ENCODE measurements around the gene SMIM13.
A peak's percentile ranks its signal among the peaks of the same experiment; 100 is the strongest.

The SMIM13 gene

DNA sequence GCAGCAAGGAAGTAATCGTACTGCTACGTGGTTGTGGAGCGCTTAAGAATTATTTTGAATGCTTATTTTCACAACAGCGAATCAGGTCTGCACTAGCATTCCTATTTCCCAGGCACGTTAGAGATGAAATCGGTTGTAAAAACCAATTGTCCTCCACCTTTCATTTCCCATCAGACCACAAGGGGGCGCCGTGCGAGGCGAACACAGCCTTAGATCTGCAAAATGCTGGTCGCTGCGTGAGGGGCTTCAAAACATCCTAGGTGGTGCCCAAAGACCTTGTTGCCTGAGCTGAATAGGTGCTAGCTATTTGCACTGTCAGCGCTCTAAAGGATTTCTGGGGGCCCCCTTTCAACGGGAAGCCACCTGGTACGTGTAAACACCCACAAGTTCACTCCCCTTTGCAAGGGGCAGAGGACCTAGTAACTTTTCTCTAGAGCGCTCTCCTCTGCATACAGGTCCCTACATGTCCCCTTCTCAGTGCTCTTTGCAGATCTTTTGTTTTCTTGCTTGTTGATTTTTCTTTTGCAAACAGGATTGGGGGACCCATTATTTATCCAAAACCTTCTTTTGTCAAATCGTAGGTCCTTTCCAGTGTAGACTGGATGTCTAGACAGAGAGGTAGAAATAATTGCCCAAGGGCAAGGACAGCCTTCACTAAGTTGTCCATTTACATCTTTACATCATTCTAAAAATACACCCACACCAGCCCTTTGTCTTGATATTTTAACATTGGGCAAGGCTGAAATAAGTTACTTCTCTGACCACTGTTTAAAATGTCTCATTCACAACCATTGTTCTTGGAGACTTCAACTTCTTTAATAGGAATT lies 79.1 kb downstream of the SMIM13 start:
- peak; percentile 41 for DNase-seq
- in situ Hi-C loops (cut with HindIII; ENCODE audit: low pct_ligation_motif_present, low pct_unique_long_range_greater_than_20kb, low sequenced_read_pairs): no loop called here

DNA sequence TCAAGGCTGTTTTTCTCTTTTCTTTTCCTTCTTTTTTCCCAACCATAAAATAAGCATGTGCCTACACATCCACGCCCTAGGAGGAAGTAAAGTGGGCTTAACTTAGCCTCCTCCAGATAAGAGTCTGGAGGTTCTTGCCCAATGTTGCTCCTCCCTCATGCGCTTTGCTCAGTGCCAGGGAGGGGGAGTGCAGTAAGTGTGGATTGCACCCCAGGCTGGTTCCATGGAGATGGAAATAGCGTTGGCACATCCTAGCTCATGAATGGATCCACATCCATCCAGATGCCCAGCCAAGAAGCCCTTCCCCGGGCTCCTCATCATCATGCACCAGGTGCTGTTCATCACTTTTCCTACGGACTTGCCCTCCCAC lies 80.6 kb downstream of the SMIM13 start:
- no peak for DNase-seq
- in situ Hi-C loops (cut with HindIII; ENCODE audit: low pct_ligation_motif_present, low pct_unique_long_range_greater_than_20kb, low sequenced_read_pairs): no loop called here

DNA sequence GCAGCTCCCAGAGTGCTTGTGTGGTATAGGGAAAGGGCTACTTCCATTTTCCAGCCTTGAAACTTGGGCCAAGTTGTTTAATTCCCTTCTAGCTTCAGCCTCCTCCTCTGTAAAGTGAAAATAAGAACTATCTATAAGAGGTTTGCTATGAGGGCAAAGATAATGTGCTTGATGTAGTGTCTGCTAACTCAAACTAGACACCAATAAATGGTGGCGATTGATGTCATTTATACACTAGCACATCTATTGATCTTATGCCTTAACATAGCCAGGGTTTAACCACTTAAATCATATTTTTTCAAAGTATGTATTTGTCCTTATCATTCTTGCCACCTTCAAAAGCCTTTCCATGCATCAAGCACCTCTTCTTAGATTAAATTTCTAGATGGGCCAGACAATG lies 83.6 kb downstream of the SMIM13 start:
- DNase-seq: no peak
- in situ Hi-C loops (cut with HindIII; ENCODE audit: low pct_ligation_motif_present, low pct_unique_long_range_greater_than_20kb, low sequenced_read_pairs): no loop called here

DNA sequence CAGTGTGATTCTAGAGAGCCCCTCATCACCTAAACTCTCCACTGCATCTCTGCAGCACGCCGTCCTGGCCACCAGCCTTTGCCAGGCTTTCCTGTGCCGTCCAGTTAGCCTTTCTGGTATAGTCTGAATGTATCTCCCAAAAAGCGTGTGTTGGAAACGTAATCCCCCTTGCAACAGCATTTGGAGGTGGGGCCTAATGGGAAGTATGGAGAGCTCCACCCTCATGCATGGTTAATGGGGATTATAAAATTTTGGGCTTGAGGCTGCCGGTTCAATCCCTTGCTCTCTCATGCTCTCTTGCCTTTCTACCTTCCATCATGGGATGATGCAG lies 85.4 kb downstream of the SMIM13 start:
- in situ Hi-C loops (cut with HindIII; ENCODE audit: low pct_ligation_motif_present, low pct_unique_long_range_greater_than_20kb, low sequenced_read_pairs): no loop called here
- DNase-seq: no peak

DNA sequence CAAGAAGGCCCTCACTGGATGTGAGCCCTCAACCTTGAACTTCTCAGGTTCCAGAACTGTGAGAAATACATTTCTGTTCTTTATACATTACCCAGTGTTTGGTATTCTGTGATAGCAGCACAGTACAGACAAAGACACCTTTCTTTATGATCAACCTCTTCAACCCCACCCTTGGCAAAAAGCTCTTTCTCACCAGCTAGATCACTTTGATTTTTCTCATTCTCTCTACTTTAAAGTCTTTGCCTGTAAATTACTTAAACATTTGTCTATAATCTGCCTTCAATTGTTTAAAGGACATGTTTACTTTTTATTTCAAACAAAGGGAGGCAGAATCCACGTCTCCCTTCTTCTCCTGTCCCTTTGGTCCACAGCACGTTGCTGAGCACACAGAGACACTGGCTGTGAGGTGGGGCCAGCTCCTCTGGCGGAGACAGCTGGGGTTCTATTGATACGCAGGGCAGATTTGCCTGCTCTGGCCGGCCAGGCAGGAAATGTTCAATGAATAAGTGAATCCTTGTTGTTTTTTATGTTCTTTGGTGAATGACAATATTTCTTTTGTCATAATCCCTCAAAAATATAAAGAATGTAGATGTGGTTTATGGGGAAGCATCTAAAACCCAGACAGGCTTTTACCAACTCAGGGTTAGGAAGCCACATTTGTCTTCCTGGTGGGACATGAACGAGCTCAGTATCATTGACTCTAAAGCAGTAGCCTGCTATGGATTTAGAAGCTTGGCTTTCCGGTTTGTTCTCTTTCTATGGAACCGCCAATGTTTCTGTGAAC lies 86.0 kb downstream of the SMIM13 start:
- no peak for DNase-seq
- in situ Hi-C loops (cut with HindIII; ENCODE audit: low pct_ligation_motif_present, low pct_unique_long_range_greater_than_20kb, low sequenced_read_pairs): no loop called here

DNA sequence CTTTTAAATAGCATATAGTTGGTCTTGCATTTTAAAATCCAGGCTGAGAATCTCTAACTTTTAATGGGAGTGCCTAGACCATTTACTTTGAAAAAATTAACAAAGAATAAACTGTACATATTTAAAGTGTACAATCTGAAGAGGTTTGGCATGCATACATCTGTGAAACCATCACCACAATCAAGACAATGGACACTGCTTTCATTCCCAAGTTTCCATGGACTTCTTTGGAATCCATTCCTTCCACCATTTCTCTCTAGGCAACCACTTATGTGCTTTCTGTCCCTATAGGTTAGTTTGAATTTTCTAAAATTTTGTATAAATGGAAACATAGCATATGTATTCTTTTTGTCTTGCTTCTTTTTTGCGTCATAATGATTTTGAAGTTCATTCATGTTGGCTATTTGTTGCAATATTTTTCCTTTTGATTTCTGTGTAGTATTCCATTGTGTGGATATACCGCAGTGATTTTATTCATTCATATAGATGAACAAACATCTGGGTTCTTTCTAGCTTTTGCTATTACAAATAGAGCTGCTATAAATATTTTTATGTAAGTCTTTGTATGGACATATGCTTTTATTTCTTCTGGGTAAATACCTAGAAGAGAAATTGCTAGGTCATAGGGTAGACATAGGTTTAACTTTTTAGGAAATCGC lies 88.0 kb downstream of the SMIM13 start:
- DNase-seq: no peak
- in situ Hi-C loops (cut with HindIII; ENCODE audit: low pct_ligation_motif_present, low pct_unique_long_range_greater_than_20kb, low sequenced_read_pairs): no loop called here

DNA sequence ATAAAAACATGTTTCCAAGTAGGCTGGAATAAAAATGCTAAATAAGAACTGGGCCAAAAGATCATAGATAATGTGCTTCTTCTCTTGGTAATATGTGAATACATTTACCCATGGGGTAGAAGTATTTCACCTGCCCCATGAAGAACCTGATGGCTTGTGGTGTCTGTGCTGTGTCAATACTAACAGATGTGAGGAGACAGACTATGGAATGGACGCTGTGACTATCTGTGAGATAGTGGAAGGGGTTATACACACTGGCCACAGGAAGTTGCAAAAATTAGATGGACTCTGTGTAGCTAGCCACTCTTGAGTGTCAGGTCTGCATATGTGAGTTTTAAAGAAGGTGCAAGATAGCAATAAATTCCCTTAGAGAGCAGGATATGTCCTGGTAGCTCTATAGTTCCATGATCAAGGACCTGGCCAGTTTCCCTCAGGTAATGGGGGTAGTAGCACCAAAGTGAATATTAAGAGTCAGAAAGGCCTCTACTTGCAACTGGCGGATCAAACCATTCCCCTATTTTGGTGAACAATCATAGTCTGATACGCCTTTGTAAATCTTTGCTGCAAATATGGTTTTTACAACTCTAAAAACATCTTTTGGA lies 90.2 kb downstream of the SMIM13 start:
- no peak for DNase-seq
- in situ Hi-C loops (cut with HindIII; ENCODE audit: low pct_ligation_motif_present, low pct_unique_long_range_greater_than_20kb, low sequenced_read_pairs): no loop called here

DNA sequence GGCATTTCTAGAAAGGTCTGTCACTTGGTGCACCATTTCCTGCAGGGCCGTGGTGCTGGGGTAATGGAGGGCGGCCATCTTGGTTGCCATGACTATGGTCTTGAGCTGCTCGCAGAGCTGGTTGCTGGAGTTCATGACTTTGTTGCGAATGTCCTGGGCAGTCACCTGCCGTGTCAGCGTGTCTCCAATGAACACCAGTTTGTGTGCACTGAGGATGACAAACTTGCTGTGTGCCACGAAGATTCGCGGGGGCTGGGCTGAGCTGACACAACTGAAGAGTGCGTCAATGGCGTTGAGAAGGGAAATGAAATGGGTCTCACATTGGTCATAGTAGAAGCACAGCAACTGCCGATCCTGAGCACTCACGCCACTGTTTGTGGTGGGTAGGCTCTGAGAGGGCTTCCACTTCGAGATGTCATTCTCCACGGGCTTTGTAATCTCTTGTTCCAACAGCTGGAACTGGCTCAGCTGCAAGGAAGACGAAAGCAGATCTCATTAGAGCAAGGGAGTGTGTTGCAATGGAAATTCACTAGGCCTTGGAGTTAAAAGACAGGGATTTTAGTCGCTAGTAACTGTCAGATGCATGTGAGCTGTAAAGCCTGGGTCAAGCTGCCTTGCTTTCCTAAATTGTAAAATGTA lies 91.7 kb downstream of the SMIM13 start:
- DNase-seq: no peak
- in situ Hi-C loops (cut with HindIII; ENCODE audit: low pct_ligation_motif_present, low pct_unique_long_range_greater_than_20kb, low sequenced_read_pairs): no loop called here

DNA sequence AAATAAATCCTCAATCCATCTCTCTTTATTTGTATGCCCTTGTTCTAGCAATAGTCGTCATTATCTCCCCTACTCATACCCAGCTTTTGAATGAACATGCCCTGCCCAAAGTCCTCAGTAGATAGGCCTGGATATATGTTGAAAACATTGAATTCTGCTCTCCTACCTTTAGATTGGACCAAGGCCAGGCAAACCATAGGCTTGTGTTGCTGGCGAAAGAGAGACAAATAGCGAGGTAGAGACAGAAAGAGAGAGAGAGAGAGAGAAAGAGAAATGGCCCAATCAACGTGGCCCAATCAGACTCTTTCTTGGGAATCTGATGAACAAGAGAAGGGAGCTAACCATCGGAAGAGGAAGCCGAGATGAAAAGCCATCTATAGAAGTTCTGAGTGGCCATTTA lies 93.7 kb downstream of the SMIM13 start:
- in situ Hi-C loops (cut with HindIII; ENCODE audit: low pct_ligation_motif_present, low pct_unique_long_range_greater_than_20kb, low sequenced_read_pairs): no loop called here
- DNase-seq: no peak
